ENCODE measurements around the gene ALB.

Gene ALB

DNA sequence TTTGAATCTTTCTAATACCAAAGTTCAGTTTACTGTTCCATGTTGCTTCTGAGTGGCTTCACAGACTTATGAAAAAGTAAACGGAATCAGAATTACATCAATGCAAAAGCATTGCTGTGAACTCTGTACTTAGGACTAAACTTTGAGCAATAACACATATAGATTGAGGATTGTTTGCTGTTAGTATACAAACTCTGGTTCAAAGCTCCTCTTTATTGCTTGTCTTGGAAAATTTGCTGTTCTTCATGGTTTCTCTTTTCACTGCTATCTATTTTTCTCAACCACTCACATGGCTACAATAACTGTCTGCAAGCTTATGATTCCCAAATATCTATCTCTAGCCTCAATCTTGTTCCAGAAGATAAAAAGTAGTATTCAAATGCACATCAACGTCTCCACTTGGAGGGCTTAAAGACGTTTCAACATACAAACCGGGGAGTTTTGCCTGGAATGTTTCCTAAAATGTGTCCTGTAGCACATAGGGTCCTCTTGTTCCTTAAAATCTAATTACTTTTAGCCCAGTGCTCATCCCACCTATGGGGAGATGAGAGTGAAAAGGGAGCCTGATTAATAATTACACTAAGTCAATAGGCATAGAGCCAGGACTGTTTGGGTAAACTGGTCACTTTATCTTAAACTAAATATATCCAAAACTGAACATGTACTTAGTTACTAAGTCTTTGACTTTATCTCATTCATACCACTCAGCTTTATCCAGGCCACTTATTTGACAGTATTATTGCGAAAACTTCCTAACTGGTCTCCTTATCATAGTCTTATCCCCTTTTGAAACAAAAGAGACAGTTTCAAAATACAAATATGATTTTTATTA lies 28.3 kb downstream of the ALB start:
- no peak for DNase-seq

DNA sequence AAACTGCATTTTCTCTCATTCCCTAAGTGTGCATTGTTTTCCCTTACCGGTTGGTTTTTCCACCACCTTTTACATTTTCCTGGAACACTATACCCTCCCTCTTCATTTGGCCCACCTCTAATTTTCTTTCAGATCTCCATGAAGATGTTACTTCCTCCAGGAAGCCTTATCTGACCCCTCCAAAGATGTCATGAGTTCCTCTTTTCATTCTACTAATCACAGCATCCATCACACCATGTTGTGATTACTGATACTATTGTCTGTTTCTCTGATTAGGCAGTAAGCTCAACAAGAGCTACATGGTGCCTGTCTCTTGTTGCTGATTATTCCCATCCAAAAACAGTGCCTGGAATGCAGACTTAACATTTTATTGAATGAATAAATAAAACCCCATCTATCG lies 29.1 kb downstream of the ALB start:
- DNase-seq: no peak

DNA sequence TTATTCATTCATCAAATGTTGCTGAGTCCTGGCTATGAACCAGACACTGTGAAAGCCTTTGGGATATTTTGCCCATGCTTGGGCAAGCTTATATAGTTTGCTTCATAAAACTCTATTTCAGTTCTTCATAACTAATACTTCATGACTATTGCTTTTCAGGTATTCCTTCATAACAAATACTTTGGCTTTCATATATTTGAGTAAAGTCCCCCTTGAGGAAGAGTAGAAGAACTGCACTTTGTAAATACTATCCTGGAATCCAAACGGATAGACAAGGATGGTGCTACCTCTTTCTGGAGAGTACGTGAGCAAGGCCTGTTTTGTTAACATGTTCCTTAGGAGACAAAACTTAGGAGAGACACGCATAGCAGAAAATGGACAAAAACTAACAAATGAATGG lies 30.2 kb downstream of the ALB start:
- no peak for DNase-seq

DNA sequence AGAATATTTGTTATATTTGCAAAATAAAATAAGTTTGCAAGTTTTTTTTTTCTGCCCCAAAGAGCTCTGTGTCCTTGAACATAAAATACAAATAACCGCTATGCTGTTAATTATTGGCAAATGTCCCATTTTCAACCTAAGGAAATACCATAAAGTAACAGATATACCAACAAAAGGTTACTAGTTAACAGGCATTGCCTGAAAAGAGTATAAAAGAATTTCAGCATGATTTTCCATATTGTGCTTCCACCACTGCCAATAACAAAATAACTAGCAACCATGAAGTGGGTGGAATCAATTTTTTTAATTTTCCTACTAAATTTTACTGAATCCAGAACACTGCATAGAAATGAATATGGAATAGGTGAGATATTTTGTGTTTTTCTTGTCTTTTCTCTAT lies 31.9 kb downstream of the ALB start, which contains the start of gene AFP:
Gene AFP (plus strand): TSS at position 238 of the 400 bp plus-strand sequence. CDS start 42 bp downstream, at position 280.
- no peak for DNase-seq

DNA sequence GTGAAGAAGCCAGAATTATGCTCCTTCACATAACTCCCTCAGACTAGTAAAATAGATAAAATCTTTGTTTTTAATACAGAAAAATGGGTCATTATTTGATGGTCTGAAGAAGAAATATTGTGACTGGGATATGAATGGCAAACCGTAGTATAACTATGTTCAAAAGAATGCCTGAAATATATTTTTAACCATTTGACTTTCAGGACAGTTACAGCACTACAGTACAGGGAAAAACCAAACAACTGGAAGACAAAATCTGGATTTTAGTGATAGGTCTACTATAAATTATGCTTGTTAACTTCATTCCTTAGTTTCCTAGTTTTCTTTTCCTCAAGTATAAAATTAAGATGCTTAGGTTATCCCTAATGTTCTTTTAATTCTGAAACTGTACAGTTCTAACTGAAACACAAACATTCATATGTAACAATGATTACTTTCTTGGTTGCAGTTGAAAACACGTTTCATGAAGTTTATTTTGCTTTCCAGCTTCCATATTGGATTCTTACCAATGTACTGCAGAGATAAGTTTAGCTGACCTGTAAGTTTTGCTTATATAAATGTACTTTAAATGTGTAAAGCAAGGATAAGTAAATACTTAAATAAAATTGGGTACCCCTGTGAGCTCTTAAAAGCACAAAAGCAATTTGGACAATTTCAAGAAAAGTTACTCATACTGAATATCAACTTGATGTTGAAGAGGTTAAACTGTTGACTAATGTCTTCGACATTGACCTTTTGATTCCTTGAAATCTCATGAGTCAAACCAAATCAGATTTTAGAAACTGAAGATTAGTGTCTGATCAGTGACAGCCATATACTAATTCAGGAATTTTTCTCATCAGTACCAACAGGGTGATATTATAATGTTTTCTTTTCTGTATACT lies 32.8 kb downstream of the ALB start:
- no peak for DNase-seq

DNA sequence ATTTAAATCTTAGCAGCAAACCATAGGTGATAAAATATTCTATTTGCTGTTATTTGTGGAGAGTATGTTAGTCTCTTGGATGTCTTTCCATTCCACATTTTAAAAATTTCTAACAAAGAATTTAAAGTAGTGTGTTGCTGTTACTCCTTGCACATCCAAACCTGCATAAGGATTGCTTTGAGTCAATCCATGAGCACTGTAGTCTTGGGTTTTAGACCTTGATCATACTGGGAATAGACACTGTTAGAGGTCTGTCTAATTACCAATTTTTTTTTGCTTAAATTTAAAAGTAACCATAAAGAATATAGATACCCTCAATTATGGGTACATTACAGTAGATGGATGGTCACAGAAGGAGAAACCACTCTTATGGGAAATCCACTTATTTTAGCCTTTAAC lies 33.5 kb downstream of the ALB start:
- no peak for DNase-seq

DNA sequence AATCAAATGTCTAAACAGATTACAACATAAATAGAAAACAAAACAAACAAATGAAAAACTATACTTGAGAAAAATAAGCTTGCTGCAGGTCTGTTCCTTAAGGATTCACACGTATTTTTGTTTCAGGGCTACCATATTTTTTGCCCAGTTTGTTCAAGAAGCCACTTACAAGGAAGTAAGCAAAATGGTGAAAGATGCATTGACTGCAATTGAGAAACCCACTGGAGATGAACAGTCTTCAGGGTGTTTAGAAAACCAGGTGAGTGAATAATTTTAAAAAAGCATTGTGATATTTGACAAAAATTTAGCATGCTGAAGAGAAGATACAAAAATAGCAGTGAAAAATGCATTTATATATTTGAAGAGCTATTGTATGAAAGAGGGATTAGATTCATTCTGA lies 34.0 kb downstream of the ALB start:
- no peak for DNase-seq

DNA sequence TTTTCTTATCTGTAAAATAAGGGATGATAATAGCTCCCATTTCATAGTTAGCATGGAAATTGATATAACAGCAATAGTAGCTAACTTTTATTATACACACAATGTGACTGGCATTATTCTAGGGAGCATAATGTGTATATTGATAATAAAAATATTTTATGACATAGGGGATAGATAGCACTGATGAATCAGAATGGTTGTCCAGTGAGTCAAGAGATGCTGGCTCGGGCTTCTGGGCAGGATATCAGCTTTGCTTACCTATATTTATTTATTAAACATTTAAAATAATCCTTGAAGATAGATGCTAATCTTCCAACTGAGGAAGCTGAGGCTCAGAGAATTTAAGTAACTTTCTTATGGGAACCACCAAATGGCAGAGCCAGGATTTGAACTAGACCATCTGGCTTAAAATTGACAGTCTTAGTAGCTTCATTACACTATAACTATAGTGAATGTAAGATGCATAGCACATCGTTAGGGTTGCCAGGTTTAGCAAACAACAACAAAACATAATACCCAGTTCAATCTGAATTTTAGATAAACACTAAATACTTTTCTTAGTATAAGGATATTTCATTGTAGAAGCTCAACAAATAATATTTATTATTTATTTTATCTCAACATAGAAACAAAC lies 34.6 kb downstream of the ALB start:
- no peak for DNase-seq

DNA sequence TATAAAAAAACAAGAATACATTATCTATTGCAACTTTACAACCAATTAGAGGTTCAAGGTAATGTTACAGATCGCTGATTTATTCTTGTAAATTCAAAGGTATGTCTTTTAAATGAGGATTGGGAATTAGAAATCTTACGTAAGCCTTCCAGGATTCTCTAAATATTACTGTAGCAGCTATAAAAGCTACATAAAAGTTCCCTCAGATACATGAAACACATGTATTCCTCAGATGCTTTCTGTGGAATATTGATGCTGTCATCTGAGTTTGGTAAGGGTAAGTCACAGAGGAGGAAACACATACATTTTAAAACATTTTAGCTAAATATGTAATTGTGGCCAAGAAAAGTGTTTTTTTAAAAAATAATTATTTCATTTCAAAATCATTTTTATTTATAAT lies 35.4 kb downstream of the ALB start:
- DNase-seq: no peak

DNA sequence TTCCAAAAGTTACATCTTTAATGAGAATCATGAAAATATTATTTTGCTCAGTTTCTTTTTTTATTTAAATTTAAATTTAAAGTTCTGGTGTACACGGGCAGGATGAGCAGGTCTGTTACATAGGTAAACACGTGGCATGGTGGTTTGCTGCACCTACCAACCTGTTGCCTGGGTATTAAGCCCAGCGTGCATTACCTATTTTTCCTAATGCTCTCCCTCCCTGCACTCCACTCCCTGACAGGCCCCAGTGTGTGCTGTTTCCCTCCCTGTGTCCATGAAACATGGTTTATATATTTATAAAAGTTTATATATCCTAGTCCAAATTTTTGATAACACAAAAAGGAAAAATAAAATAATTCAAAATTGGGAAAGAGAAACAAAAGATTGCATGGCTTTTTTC lies 35.9 kb downstream of the ALB start:
- DNase-seq: no peak

DNA sequence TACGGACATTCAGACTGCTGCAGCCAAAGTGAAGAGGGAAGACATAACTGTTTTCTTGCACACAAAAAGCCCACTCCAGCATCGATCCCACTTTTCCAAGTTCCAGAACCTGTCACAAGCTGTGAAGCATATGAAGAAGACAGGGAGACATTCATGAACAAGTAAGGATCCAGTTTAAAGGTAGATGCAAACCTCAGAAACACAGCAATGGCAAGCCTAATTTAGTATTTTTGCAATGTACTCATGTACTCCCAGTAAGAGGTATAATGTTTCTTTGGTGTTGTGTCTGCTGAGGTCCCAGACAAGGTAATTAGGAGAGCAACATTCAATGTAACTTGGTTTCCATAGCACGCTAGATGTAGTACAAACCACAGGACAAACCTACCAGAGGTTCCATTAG lies 36.6 kb downstream of the ALB start:
- DNase-seq: no peak

DNA sequence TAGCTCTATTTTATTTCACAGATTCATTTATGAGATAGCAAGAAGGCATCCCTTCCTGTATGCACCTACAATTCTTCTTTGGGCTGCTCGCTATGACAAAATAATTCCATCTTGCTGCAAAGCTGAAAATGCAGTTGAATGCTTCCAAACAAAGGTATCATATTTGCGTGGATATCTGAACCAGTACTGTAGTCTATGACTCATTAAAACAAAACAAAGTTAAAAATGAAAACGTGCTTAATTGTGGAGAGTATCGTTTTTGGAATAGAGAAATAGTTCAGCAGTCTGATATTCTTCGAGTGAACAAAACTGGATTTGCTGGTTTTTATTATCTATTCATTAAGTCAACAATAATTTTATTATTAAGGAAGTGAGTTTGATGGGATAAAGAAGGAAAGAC lies 38.2 kb downstream of the ALB start:
- no peak for DNase-seq

DNA sequence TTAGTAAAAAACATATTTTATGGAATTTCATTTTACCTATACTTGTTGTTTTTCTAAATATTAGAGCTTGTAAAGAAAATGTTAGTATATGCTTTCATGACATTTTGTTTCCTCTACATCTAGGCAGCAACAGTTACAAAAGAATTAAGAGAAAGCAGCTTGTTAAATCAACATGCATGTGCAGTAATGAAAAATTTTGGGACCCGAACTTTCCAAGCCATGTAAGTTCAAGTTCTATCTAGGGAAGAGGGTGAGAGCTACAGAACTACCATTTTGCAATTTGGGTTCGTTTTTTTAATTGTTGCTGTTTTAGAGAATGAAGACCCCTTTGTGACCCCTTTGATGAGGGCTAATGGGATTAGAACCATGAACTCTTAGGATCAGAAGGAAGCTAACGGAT lies 39.1 kb downstream of the ALB start:
- DNase-seq: no peak

DNA sequence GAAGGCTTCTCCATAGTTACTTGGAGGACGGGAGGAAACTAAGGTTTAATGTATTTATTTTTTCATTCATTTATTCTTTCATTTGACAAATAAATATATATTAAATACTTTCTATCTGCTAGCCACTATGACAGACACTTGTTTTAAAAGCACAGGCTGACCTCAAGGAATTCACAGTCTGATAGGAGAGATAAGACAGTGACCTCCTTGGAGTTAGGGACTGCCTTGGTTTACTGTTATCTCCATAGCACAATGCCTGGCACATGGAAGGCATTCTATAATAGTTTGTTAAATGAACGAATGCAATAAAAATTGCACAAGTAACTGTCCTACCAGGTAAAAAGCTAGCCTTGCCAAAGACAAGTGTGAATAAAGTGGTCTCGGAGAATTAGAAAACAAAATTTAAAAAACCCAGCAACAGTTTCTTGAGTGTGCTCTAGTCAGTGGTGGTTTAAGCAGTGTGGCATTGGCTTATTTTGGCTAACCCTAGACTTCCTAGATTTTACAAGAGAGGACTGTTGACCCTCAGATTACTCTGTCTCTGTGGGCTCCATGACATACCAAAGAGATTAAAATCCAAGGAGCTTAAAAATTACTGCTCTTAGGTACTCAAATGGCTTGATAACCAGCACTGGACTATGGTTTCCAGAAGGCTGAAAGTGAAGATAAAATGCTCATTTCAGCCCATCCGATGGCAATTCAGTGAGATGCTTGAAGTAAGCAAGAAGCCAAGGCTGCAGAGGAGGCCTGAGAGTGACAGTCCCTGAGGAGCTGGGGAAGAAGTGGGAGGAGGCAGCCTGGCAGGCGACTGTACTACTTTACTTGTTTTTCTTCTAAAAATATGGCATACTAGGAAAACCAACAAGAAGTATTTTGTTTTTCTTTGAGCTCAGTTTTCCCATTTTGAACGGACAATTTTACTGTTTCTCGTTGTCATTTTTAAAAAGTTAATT lies 41.6 kb downstream of the ALB start:
- DNase-seq: no peak

DNA sequence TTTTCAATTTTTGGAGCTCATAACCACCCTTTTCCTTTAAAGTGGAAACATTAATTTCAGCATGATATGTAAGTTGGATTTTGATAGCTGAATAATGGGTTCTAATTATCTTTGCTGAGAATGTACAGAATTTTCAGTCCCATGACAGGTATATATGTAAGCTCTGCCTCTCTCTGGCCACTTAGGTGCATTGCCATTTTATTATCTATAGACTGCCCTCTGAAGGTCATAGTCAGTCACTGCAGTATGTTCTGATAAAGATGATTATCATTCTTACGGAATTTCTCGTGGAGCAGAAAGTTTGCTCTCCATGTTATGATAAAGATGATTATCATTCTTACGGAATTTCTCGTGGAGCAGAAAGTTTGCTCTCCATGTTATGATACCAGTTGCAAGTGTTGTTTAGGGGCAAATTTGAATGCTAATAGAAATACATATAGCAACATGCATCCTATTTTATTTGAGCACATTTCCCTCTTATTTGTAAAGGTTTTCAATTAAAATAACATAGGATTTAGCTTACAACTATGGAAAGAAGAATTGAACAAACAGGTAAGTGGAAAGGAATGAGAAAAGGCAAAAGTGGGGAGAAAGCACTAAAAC lies 42.4 kb downstream of the ALB start:
- no peak for DNase-seq

DNA sequence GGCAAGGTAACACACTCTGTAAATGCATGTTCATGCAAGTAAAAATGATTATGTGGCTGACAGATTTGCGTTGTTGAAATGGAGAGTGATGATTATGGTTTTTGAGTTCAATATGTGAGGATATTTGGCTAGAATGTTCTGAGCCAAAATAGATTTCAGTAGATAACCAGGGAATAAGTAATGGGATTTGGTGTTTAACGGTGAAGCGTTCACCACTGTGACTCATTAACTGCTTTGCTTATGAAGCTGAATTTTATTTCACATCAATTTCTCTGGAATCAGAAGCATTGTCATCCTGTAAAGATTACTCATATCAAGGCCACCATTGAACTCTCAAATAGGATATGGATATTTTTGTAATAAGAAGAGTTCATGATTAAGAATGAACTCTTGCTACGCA lies 43.6 kb downstream of the ALB start:
- no peak for DNase-seq

DNA sequence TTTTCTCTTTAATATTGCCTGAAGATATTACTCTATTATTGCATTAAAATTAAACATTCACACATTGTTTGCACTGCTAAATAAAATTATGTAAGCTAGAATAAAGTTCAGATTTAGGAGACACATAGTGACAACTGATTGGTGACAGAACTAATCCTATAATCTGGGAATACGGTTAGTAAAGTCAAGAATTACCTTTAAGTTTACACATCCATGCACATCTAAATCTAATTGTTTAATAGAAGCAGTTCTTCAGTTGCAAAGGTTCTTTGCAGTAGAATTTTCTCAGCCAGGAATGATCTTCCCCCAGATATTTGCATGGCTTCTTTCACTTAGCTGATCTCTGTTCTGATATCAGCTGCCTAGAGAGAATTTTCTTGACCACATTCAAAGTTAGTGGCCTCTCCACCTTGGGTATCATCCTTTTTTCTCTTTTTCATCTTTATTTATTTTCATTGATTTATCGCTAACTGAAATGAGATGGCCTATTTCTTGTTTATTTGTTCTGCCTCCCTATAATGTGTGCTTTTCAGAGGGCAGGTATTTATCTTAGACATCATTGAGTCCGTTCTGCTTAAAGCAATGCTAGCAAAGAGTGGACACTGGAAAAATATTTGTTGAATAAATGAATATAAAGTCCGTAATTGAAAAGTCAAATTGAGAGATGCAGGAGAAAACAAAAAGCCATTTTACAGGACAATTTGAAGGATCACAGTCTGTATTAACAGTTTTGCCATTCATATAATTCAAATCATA lies 44.5 kb downstream of the ALB start:
- DNase-seq: no peak

DNA sequence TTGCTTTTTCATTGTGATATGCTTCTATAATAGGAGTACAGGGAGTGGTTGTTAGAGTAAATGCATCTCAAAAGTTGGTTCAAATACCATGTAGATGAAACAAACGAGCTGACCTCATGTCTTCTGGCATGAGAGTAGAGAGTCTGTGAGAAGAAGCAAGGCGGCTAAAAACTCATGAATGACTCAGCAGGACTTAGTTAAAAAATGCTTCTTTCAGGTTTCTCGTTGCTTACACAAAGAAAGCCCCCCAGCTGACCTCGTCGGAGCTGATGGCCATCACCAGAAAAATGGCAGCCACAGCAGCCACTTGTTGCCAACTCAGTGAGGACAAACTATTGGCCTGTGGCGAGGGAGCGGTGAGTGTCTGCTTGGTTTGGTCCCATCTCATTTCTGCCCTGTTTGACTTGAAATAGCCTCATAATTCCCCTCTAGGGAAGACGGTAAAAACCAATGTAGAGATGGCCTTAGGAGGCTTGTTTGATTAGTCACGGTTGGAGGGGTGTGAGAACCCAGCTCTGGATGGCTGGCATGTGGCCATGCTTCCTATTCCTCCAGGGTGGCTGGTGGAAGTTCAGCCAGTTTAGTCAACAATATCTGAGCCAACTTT lies 46.4 kb downstream of the ALB start:
- DNase-seq: no peak

DNA sequence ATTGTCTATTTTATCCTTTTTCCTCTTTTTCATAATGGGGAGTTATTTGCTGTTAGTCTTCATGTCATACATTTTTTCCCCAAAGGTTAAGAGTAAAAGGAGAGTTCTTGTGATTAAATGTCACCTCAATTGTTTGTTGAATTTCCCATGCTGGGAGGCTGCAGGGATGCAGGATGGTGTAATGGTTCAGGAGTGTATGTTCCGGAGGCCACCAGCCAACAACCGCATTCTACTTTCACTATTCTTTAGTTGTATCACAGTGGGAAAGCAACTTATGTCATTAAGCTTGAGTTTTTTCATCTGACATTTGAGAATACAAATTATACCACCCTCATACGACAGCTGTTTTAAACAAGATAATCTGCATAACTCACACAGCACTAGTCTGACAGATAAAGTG lies 47.3 kb downstream of the ALB start:
- no peak for DNase-seq

DNA sequence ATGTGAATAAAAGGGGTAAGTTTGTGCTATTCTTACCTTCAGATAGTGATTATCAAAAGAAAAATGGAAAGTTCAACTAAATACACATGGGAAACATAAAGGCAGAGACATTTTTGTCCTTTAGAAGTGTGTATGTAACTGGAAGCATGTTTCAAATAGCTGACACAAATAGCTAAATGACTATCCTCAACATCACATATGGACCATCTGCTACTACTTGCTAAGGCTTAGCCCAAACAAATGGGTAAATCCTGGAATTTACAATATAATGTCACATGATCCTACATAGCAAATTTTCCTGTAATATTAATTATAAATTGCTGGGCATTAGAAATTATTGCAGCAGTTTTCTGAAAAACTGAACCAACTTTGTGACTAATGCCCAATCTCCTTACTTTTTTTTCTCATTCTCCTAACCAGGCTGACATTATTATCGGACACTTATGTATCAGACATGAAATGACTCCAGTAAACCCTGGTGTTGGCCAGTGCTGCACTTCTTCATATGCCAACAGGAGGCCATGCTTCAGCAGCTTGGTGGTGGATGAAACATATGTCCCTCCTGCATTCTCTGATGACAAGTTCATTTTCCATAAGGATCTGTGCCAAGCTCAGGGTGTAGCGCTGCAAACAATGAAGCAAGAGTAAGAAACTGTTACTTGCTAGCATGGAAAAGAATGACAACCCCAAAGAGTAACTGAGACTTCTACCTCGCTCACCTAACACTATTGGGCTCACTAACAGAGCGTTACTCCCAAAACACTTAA lies 48.1 kb downstream of the ALB start:
- DNase-seq: no peak

Measured in activated CD4-positive, alpha-beta T cell treated with anti-CD3 and anti-CD28 coated beads, Interleukin-2, amount 50 U/mL, for 48 hours (primary cell).